Body of pancreas (tissue), 4 donors: ENCODE data around the gene SPATA2. TPM values are rescaled to one million over a fixed set of nuclear protein-coding genes. Genes with fewer than 3 reads are reported as not detected.

ENCODE experiments used
- ATAC-seq: fragments of 150-250 bp; one replicate; pipeline ENCODE4 v1.9.1; 2016
- DNase-seq, 4 donors: peaks; one replicate each; pipeline ENCODE4 v3.0.0-alpha.2; 2019
- H3K27ac ChIP-seq, 4 donors: fragments of 200-600 bp; sonication (generic); 1 replicate in 3 of 4; 2 replicates in 1 of 4; pipeline versions ENCODE4 v1.5.1 to v1.6.1; 2016 to 2019; ENCODE audit warnings: mild to moderate bottlenecking in 1 of 4, mixed read lengths in 1 of 4, moderate library complexity in 1 of 4
- H3K27me3 ChIP-seq, 2 donors: fragments of 200-600 bp; sonication (generic); one replicate each; pipeline ENCODE4 v1.6.0; 2016; ENCODE audit warnings: mild to moderate bottlenecking in 1 of 2
- H3K36me3 ChIP-seq, 2 donors: fragments of 200-600 bp; sonication (generic); replicated peaks in 1 of 2; 2 replicates each; pipeline ENCODE4 v1.5.1; 2016; ENCODE audit warnings: low read depth in 2 of 2; ENCODE audit not compliant: insufficient read depth in 1 of 2
- H3K4me1 ChIP-seq: fragments of 200-600 bp; sonication (generic); one replicate; pipeline ENCODE4 v1.6.0; 2016
- H3K4me3 ChIP-seq, 2 donors: fragments of 200-600 bp; sonication (generic); 1 replicate in 1 of 2; 2 replicates in 1 of 2; pipeline ENCODE4 v1.5.1; 2016 to 2019
- H3K9me3 ChIP-seq, 3 donors: fragments of 200-600 bp; sonication (generic); 1 replicate in 2 of 3; 2 replicates in 1 of 3; pipeline ENCODE4 v1.5.1; 2016
- POLR2A ChIP-seq, 3 donors: fragments of 450-650 bp; IDR thresholded peaks; one replicate each; pipeline ENCODE4 v1.6.1; 2016; ENCODE audit warnings: antibody characterized with exemption in 3 of 3, mild to moderate bottlenecking in 2 of 3
- WGBS, 2 donors: methylation state at CpG; one replicate each; pipeline ENCODE4 v1.1.5; 2017; 5-methylcytosine and 5-hydroxymethylcytosine counted together
- intact Hi-C: fragments of 100-400 bp; cut with DNase I; formaldehyde crosslinking; loops from one replicate; pipeline ENCODE4 v1.15.1; 2023
- total RNA-seq, 2 donors: library from RNA; depleted of rRNA; stranded (reverse); fragments of >200 nt; gene quantifications; one replicate each; pipeline ENCODE4 v1.1.0, GENCODE V29; 2016
- TF ChIP-seq, protein P1 (sequence below), 7 experiments: fragments of 450-650 bp in 4 of 7; fragments of 200-600 bp in 3 of 7; sonication (generic) in 3 of 7; IDR thresholded peaks; one replicate each; pipeline ENCODE4 v1.5.1; 2016 to 2019; ENCODE audit warnings: antibody characterized with exemption in 7 of 7

Gene SPATA2
- total RNA-seq, 2 donors from 2014 or later, result 3.9 to 7.3 TPM

DNA sequence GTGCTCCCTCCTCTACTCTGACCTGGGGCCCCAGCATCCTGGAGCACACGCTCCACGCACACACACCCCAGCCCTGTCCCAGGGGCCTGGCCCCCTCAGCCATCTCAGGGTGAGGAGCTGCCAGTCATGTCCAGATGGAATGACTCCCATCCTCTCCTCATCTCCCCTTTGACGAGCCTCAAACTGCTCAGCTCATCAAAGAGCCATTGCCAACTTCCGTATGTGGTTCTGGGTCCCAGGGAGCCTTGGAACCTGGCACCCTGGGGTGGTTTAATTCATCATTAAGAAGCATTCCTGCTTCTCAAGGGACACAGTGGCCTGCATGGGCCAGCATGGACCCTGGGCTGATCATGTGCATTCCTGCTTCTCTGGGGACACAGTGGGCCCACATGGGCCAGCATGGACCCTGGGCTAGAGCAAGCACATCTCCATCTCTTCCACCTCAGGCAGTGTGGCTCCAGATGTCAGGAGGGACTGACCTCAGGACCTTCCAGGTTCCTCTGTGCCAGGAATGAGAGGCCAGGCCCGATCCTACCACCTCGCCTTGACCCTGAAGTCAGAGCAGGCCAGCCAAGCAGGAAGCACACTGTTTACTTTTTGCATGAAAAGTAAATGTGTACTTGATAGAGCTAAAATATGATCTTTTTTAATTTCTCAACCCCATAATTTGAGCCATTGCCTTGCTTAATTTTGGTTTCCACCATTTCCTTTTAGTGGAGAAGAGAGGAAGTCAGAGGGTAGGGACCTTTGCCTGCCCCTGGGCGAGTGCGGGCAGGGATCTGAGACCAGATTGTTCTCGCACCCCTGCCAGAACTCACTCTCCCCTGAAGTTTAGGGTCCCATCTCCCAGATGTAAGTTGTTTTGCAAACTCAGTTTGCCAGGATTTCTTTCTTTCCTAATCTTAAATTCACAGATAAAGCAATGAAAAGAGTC, 26.1 kb downstream of the SPATA2 start:
- Histone ChIP-seq H3K4me3 (no peak overlapping the region), H3K9me3 (no peaks in the 10 kb centered on the region), H3K36me3 (peaks cover 0 to 3% of the 10 kb centered on the region in 2 donors), H3K27ac (peak overlapping the region in 3 of 4 donors; percentile 10 to 42 (median 32)), H3K27me3 (no peaks in the 10 kb centered on the region), H3K4me1 (peaks cover 47% of the 10 kb centered on the region)
- intact Hi-C loops, result loop anchor here (10.0 kb wide), 1 partner anchor 344 kb away; no protein-coding TSS in a partner anchor
- 55 to 59% methylated on average over 6 to 9 of the region's 9 CpGs for WGBS, 2 donors
- TF ChIP-seq, protein P1, sequence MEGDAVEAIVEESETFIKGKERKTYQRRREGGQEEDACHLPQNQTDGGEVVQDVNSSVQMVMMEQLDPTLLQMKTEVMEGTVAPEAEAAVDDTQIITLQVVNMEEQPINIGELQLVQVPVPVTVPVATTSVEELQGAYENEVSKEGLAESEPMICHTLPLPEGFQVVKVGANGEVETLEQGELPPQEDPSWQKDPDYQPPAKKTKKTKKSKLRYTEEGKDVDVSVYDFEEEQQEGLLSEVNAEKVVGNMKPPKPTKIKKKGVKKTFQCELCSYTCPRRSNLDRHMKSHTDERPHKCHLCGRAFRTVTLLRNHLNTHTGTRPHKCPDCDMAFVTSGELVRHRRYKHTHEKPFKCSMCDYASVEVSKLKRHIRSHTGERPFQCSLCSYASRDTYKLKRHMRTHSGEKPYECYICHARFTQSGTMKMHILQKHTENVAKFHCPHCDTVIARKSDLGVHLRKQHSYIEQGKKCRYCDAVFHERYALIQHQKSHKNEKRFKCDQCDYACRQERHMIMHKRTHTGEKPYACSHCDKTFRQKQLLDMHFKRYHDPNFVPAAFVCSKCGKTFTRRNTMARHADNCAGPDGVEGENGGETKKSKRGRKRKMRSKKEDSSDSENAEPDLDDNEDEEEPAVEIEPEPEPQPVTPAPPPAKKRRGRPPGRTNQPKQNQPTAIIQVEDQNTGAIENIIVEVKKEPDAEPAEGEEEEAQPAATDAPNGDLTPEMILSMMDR (IDR thresholded peaks at IDR 0.05), result no peak
- no peak for TF ChIP-seq POLR2A (IDR thresholded peaks at IDR 0.05)
- peak; percentile 21 for ATAC-seq
- peak in 3 of 4 donors; percentile 39 to 55 (median 44) for DNase-seq

DNA sequence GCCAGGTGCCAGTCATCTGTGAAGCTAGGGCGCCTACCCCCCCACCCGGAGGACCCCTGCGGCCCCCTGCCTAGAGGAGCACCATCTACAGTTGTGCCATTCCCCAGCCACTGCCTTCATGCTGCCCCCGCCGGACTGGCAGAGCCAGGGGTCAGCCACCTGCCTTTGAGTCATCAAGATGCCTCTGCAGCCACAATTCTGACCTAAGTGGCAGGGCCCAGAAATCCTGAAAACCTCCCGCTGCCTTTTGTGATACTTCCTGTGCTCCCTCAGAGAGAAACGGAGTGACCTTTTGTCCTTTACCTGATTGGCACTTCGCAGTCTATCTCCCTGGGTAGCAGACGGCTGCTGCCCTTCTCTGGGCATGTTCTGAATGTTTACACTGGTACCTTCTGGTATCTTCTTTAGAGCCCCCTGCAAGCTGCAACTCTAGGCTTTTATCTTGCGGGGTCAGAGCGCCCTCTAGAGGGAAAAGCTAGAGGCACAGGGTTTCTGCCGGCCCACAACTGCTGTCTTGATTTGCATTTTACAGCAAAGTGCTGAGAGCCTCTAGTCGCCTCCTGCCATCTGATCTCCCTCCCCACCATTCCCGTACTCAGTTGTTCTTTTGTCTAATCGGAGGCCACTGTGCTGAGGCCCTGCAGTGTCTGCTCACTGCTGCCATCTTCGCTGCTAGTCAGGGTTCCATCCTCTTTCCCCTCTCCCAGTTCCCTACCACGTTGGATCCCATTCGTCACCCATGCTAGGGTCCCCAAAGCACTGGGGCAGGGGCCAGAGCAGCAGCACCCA, 26.9 kb downstream of the SPATA2 start:
- ATAC-seq (no peak), DNase-seq (peak; percentile 48 to 69 (median 52))
- peaks cover 47% of the 10 kb centered on the region for H3K4me1 ChIP-seq
- H3K4me3 ChIP-seq, result no peak overlapping the region
- no peaks in the 10 kb centered on the region for H3K9me3 ChIP-seq
- 51 to 58% methylated on average over 15 to 18 of the region's 18 CpGs for WGBS, 2 donors
- intact Hi-C loops, result loop anchor here (10.0 kb wide), 1 partner anchor 344 kb away; no protein-coding TSS in a partner anchor
- no peak for TF ChIP-seq POLR2A (IDR thresholded peaks at IDR 0.05)
- TF ChIP-seq, protein P1 (IDR thresholded peaks at IDR 0.05), result peak; percentile 53 to 70 (median 64)
- H3K27ac ChIP-seq, result peak overlapping the region in 2 of 4 donors; percentile 33 to 42
- H3K36me3 ChIP-seq, result peaks cover 0 to 3% of the 10 kb centered on the region in 2 donors
- no peaks in the 10 kb centered on the region for H3K27me3 ChIP-seq

DNA sequence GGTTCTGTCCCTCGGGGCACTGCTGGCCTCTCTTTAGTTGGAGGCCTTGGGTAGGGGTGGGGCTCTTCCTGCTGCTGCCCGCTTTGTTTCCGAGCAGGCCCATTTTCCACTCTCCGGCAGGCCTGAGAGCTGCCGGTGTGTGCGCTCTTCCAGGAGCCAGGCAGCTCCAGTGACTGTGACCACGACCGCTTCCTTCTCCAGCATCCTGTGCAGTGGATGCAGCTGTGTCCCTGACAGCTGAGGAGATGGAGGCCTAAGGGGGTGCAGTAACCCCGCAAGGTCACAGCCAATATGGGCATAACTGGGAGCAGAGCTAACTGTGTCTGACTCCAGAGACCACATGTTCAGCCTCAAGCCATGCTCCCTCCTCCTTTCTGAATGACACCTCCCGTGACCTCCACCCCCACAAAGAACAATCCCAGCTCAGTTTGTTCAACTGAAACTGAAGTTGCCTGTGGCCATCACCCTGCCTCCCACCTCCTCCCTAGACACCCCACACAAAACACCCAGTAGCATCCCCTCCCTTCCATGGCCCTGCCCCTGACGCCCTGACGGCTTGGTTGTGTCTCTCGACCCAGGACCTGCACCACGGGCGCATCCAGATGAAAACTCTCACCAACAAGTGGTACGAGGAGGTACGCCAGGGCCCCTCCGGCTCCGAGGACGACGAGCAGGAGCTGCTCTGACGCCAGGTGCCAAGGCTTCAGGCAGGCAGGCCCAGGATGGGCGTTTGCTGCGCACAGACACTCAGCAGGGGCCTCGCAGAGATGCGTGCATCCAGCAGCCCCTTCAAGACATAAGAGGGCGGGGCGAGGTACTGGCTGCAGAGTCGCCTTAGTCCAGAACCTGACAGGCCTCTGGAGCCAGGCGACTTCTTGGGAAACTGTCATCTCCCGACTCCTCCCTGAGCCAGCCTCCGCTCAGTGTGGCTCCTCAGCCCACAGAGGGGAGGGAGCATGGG, 27.8 kb downstream of the SPATA2 start:
- ATAC-seq, result no peak

More for the DNA sequence above, 27.8 kb downstream of the SPATA2 start:
- DNase-seq, result peak in 1 of 4 donors; percentile 28
- Histone ChIP-seq H3K27me3 (no peaks in the 10 kb centered on the region), H3K4me3 (no peak overlapping the region), H3K9me3 (no peaks in the 10 kb centered on the region), H3K27ac (peak overlapping the region; percentile 8 to 62 (median 22)), H3K4me1 (peaks cover 40% of the 10 kb centered on the region), H3K36me3 (peaks cover 0 to 3% of the 10 kb centered on the region in 2 donors)
- TF ChIP-seq, protein P1 (IDR thresholded peaks at IDR 0.05), result no peak
- no peak for TF ChIP-seq POLR2A (IDR thresholded peaks at IDR 0.05)
- WGBS, 2 donors, result 81 to 86% methylated on average over 16 to 31 of the region's 32 CpGs
- intact Hi-C loops, result loop anchor here (10.0 kb wide), 1 partner anchor 343 kb away; no protein-coding TSS in a partner anchor
